B cell (primary cell): ENCODE data around the gene CCR5. TPM values are rescaled to one million over a fixed set of nuclear protein-coding genes. Genes with fewer than 3 reads are reported as not detected.

Source experiments
- ATAC-seq: fragments of 200-7000 bp; cut with Tn5 transposase; one replicate; pipeline ENCODE4 v1.10.0; 2021; ENCODE audit warnings: low read depth, mild to moderate bottlenecking, moderate number of reproducible peaks, moderate library complexity
- CTCF ChIA-PET: fragments of 350-600 bp; sonication (Branson Sonifier 250); formaldehyde crosslinking; loops from one replicate; lab custom pipeline; 2021; ENCODE audit warnings: antibody characterized with exemption, inconsistent platforms; lab: Charles Lee
- POLR2A ChIA-PET: fragments of 350-600 bp; sonication (Branson Sonifier 250); formaldehyde crosslinking; loops from one replicate; lab custom pipeline; 2021; ENCODE audit warnings: antibody characterized with exemption; lab: Charles Lee
- DNase-seq: peaks from one replicate; pipeline ENCODE4 v3.0.0; 2013
- H2AFZ ChIP-seq: 2 replicates; pipeline ENCODE4 v1.6.1; 2012; ENCODE audit warnings: mild to moderate bottlenecking, low read depth, low read length; ENCODE audit not compliant: insufficient read depth, poor library complexity, severe bottlenecking
- H3K27ac ChIP-seq, 2 donors: 1 replicate in 1 of 2; 2 replicates in 1 of 2; pipeline ENCODE4 v1.5.1; 2012 to 2013; ENCODE audit warnings: low read length in 2 of 2, mild to moderate bottlenecking in 2 of 2, moderate library complexity in 1 of 2
- H3K27me3 ChIP-seq, 4 experiments: fragments of 200-600 bp in 1 of 4; sonication (generic) in 1 of 4; replicated peaks in 1 of 4; 1 replicate in 2 of 4; 2 replicates in 2 of 4; pipeline versions ENCODE4 v1.6.1 to v1.7.0; 2013 to 2016; ENCODE audit warnings: low read length in 3 of 4, mild to moderate bottlenecking in 2 of 4, mixed read lengths in 1 of 4, moderate library complexity in 1 of 4; ENCODE audit not compliant: insufficient read depth in 4 of 4, control insufficient read depth in 3 of 4; ENCODE audit errors: control extremely low read depth in 1 of 4
- H3K36me3 ChIP-seq, 2 experiments: replicated peaks in 1 of 2; 1 replicate in 1 of 2; 2 replicates in 1 of 2; pipeline versions ENCODE4 v1.6.1 to v1.7.1; 2013; ENCODE audit warnings: low read length in 1 of 2; ENCODE audit not compliant: insufficient read depth in 2 of 2, control insufficient read depth in 1 of 2; ENCODE audit errors: control extremely low read depth in 1 of 2, extremely low read depth in 1 of 2
- H3K4me1 ChIP-seq, 2 donors: fragments of 200-600 bp in 1 of 2; sonication (generic) in 1 of 2; 1 replicate in 1 of 2; 2 replicates in 1 of 2; pipeline versions ENCODE4 v1.5.1 to v1.6.1; 2013 to 2017; ENCODE audit warnings: low read length in 2 of 2; ENCODE audit not compliant: control insufficient read depth in 2 of 2, insufficient read depth in 2 of 2
- H3K4me2 ChIP-seq: replicated peaks from 2 replicates; pipeline ENCODE3; 2012; ENCODE audit warnings: mild to moderate bottlenecking, low read depth, low read length; ENCODE audit not compliant: poor library complexity, severe bottlenecking
- H3K4me3 ChIP-seq, 5 experiments: fragments of 200-600 bp in 1 of 5; sonication (generic) in 1 of 5; 1 replicate in 3 of 5; 2 replicates in 2 of 5; pipeline versions ENCODE4 v1.5.1 to v1.7.0; 2011 to 2016; ENCODE audit warnings: low read length in 4 of 5, mild to moderate bottlenecking in 4 of 5, low read depth in 2 of 5, control low read depth in 1 of 5, moderate library complexity in 1 of 5; ENCODE audit not compliant: insufficient read depth in 1 of 5; ENCODE audit errors: control extremely low read depth in 1 of 5, extremely low read depth in 1 of 5
- H3K79me2 ChIP-seq: fragments of 200-600 bp; sonication (generic); one replicate; pipeline ENCODE4 v1.6.0; 2016; ENCODE audit warnings: low read length; ENCODE audit not compliant: control insufficient read depth, insufficient read depth
- H3K9ac ChIP-seq: fragments of 200-600 bp; sonication (generic); 2 replicates; pipeline ENCODE4 v1.6.1; 2017; ENCODE audit warnings: mild to moderate bottlenecking, low read length, moderate library complexity
- H3K9me3 ChIP-seq, 3 donors: one replicate each; pipeline versions ENCODE4 v1.6.1 to v1.7.1; 2013; ENCODE audit warnings: low read length in 2 of 3; ENCODE audit not compliant: control insufficient read depth in 2 of 3, insufficient read depth in 1 of 3; ENCODE audit errors: control extremely low read depth in 1 of 3
- H4K20me1 ChIP-seq: 2 replicates; pipeline ENCODE4 v1.6.0; 2012; ENCODE audit warnings: mild to moderate bottlenecking, low read length; ENCODE audit not compliant: insufficient read depth, control insufficient read depth, poor library complexity, severe bottlenecking
- H3K27ac Mint-ChIP-seq: one replicate; pipeline ENCODE4 v1.8.0; 2021; ENCODE audit warnings: mixed read lengths
- H3K27me3 Mint-ChIP-seq: one replicate; pipeline ENCODE4 v1.8.0; 2021; ENCODE audit warnings: mixed read lengths
- H3K4me1 Mint-ChIP-seq: one replicate; pipeline ENCODE4 v1.8.0; 2021; ENCODE audit warnings: mixed read lengths
- H3K4me3 Mint-ChIP-seq: one replicate; pipeline ENCODE4 v1.8.0; 2021; ENCODE audit warnings: mixed read lengths
- H3K9me3 Mint-ChIP-seq: one replicate; pipeline ENCODE4 v1.8.0; 2022; ENCODE audit warnings: mixed read lengths; ENCODE audit not compliant: insufficient read depth
- EZH2 ChIP-seq: IDR thresholded peaks from 2 replicates; pipeline ENCODE4 v1.6.1; 2012; ENCODE audit warnings: borderline replicate concordance, low read depth, mild to moderate bottlenecking, moderate library complexity, low read length; ENCODE audit not compliant: insufficient read depth, poor library complexity, severe bottlenecking
- WGBS: methylation state at CpG from one replicate; pipeline ENCODE4 v1.1.5; 2013; ENCODE audit warnings: missing lambda C conversion rate; ENCODE audit not compliant: insufficient coverage; 5-methylcytosine and 5-hydroxymethylcytosine counted together
- intact Hi-C: fragments of 100-400 bp; cut with micrococcal nuclease; formaldehyde crosslinking; loops from one replicate; pipeline ENCODE4 v1.10.0; 2022
- polyA plus RNA-seq: library from polyadenylated mRNA; depleted of rRNA; stranded (reverse); fragments of >200 nt; gene quantifications from 2 replicates; pipeline ENCODE4 v1.2.3, GENCODE V29; 2012
- total RNA-seq, 2 donors: library from RNA; stranded (reverse); fragments of 120-200 nt in 1 of 2; gene quantifications; 1 replicate in 1 of 2; 2 replicates in 1 of 2; pipeline versions ENCODE4 v1.2.3 to v1.2.4, GENCODE V29; 2013 to 2022
- TF ChIP-seq, protein P1 (sequence below): fragments of 200-600 bp; IDR thresholded peaks from one replicate; pipeline ENCODE4 v1.8.0; 2022; ENCODE audit warnings: antibody characterized with exemption, mild to moderate bottlenecking

CCR5 gene
- total and polyA plus RNA-seq, 2 donors (not counting 1 experiment from before 2014, with no cell fraction given): 0.15 to 0.21 TPM

DNA sequence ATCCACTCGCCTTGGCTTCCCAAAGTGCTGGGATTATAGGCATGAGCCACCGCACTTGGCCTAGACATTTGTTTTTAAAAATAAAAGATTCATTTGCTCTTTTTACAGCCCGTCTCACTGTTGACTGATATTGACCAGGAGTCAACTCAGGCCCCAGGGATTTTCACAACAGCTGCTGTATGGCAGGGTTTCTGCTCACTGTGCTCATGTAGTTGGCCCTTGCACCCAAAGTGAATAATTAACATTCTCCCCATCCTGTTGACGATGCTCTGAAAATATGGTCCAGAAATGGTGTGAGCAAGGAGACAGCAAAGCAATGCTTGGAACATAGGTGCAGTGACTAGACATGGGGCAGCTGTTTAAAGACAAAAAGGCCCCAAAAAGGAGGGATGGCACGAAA is 2.9 kb upstream of the CCR5 start:
- H3K4me1 ChIP-seq: peaks cover 12 to 20% of the 10 kb centered on the region in 2 donors
- POLR2A ChIA-PET: no interaction called here

DNA sequence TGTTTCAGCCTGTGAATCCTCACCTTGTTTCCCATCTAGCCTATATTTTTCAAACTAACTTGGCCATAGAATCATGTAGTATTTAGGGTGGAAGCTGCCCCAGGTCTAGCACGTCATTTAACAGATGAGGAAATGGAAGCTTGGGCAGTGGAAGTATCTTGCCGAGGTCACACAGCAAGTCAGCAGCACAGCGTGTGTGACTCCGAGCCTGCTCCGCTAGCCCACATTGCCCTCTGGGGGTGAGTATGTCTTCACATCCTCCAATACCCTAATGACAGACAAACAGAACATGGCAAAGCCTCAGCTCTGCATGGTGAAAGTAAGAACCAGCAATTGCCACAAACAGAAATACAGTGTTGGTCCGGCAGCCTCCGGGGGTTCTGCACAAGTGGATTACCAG is 2.2 kb upstream of the CCR5 start:
- Histone ChIP-seq H4K20me1 (no peaks in the 10 kb centered on the region), H3K4me3 (no peak overlapping the region), H3K36me3 (no peaks in the 10 kb centered on the region), H3K9ac (no peak overlapping the region), H3K27ac (no peak overlapping the region), H3K4me2 (peak overlapping the region; percentile 21), H3K4me1 (peaks cover 12 to 20% of the 10 kb centered on the region in 2 donors), H3K79me2 (no peaks in the 10 kb centered on the region), H3K9me3 (no peaks in the 10 kb centered on the region), H2AFZ (peak overlapping the region; percentile 43), H3K27me3 (no peaks in the 10 kb centered on the region)
- intact Hi-C loops: loop anchor here (1.0 to 2.0 kb wide), 4 partner anchors 92 to 430 kb away; partner anchors contain the start of gene CCR1
- 27% methylated on average over 2 of the region's 7 CpGs for WGBS
- Mint-ChIP-seq H3K27ac (peak overlapping the region; percentile 28), H3K4me3 (peak overlapping the region; percentile 33), H3K27me3 (no peaks in the 10 kb centered on the region), H3K4me1 (peaks cover 32% of the 10 kb centered on the region), H3K9me3 (no peaks in the 10 kb centered on the region)
- peak; percentile 93 for ATAC-seq
- ChIA-PET CTCF (interaction anchor here (0.7 to 13.1 kb wide), 45 partner anchors 8 to 608 kb away, joined by 3 to 233 read pairs (median 5); partner anchors contain the start of genes CCR1, CCR5AS and CCRL2), POLR2A (interaction anchor here (0.6 kb wide), 1 partner anchor 286 kb away, joined by 8 read pairs; no protein-coding TSS in a partner anchor)
- DNase-seq: peak; percentile 79
- TF ChIP-seq, protein P1, sequence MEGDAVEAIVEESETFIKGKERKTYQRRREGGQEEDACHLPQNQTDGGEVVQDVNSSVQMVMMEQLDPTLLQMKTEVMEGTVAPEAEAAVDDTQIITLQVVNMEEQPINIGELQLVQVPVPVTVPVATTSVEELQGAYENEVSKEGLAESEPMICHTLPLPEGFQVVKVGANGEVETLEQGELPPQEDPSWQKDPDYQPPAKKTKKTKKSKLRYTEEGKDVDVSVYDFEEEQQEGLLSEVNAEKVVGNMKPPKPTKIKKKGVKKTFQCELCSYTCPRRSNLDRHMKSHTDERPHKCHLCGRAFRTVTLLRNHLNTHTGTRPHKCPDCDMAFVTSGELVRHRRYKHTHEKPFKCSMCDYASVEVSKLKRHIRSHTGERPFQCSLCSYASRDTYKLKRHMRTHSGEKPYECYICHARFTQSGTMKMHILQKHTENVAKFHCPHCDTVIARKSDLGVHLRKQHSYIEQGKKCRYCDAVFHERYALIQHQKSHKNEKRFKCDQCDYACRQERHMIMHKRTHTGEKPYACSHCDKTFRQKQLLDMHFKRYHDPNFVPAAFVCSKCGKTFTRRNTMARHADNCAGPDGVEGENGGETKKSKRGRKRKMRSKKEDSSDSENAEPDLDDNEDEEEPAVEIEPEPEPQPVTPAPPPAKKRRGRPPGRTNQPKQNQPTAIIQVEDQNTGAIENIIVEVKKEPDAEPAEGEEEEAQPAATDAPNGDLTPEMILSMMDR: peak; percentile 57
- TF ChIP-seq EZH2: no peak

More for the DNA sequence above, 2.9 kb upstream of the CCR5 start:
- no peaks in the 10 kb centered on the region for H3K9me3 ChIP-seq
- Mint-ChIP-seq H3K27me3 (no peaks in the 10 kb centered on the region), H3K4me1 (peaks cover 33% of the 10 kb centered on the region), H3K4me3 (no peak overlapping the region), H3K27ac (no peak overlapping the region), H3K9me3 (no peaks in the 10 kb centered on the region)
- no peak overlapping the region for H3K27ac ChIP-seq
- TF ChIP-seq, protein P1: no peak
- no peak for TF ChIP-seq EZH2
- DNase-seq (no peak), ATAC-seq (no peak)
- no peak overlapping the region for H2AFZ ChIP-seq
- WGBS: 94% methylated on average over 2 of the region's 5 CpGs
- H3K79me2 ChIP-seq: no peaks in the 10 kb centered on the region
- intact Hi-C loops: loop anchor here (1.0 to 2.0 kb wide), 4 partner anchors 92 to 429 kb away; partner anchors contain the start of gene CCR1
- no peaks in the 10 kb centered on the region for H3K27me3 ChIP-seq
- CTCF ChIA-PET: interaction anchor here (0.7 to 13.1 kb wide), 34 partner anchors 8 to 429 kb away, joined by 3 to 233 read pairs (median 6); partner anchors contain the start of gene CCR1
- H3K4me3 ChIP-seq: no peak overlapping the region
- H3K4me2 ChIP-seq: no peak overlapping the region
- no peaks in the 10 kb centered on the region for H3K36me3 ChIP-seq
- H3K9ac ChIP-seq: no peak overlapping the region
- H4K20me1 ChIP-seq: no peaks in the 10 kb centered on the region
